IPS DF 6.9 (cell line): ENCODE measurements around the gene KDM5B.
"Not testable (repeated sequence)": the region's sequence is repeated elsewhere in the genome, so short reads cannot be mapped to it uniquely, and the experiment has no call there.

ENCODE experiments used
- DNase-seq: peaks from one replicate; pipeline ENCODE4 v3.0.0-alpha.2; 2013; ENCODE audit warnings: low read depth, low spot score
- H3K27ac ChIP-seq: one replicate; pipeline ENCODE4 v1.5.1; 2013; ENCODE audit warnings: low read length, control low read depth
- H3K27me3 ChIP-seq: 2 replicates; pipeline ENCODE4 v1.6.1; 2013; ENCODE audit warnings: mild to moderate bottlenecking, low read length; ENCODE audit not compliant: control insufficient read depth, insufficient read depth
- H3K36me3 ChIP-seq: 2 replicates; pipeline ENCODE4 v1.6.1; 2013; ENCODE audit warnings: low read length; ENCODE audit not compliant: control insufficient read depth, insufficient read depth
- H3K4me1 ChIP-seq: 2 replicates; pipeline ENCODE4 v1.6.1; 2013; ENCODE audit warnings: low read length; ENCODE audit not compliant: control insufficient read depth, insufficient read depth
- H3K4me3 ChIP-seq: 2 replicates; pipeline ENCODE4 v1.5.1; 2013; ENCODE audit warnings: mild to moderate bottlenecking, low read length
- H3K9me3 ChIP-seq: 2 replicates; pipeline ENCODE4 v1.6.1; 2013; ENCODE audit warnings: low read length, inconsistent platforms; ENCODE audit not compliant: control insufficient read depth, insufficient read depth
- WGBS: extraction: QIAGEN DNeasy Blood & Tissue Kit; methylation state at CpG from one replicate; pipeline ENCODE4 v1.1.7; 2013; ENCODE audit warnings: mixed read lengths, missing lambda C conversion rate; ENCODE audit not compliant: insufficient read length, insufficient coverage; 5-methylcytosine and 5-hydroxymethylcytosine counted together

Gene KDM5B

GRCh38 chr1:202837746-202838262, 29.6 kb upstream of the KDM5B start:
- Histone ChIP-seq H3K4me3 (no peak overlapping the region), H3K36me3 (no peaks in the 10 kb centered on the region), H3K27ac (no peak overlapping the region), H3K4me1 (no peaks in the 10 kb centered on the region; the same call in 1 of the 2 replicates), H3K27me3 (no peaks in the 10 kb centered on the region), H3K9me3 (no peaks in the 10 kb centered on the region)
- no CpG with 5 or more reads among the region's 5 CpGs for WGBS
- no peak for DNase-seq

DNA sequence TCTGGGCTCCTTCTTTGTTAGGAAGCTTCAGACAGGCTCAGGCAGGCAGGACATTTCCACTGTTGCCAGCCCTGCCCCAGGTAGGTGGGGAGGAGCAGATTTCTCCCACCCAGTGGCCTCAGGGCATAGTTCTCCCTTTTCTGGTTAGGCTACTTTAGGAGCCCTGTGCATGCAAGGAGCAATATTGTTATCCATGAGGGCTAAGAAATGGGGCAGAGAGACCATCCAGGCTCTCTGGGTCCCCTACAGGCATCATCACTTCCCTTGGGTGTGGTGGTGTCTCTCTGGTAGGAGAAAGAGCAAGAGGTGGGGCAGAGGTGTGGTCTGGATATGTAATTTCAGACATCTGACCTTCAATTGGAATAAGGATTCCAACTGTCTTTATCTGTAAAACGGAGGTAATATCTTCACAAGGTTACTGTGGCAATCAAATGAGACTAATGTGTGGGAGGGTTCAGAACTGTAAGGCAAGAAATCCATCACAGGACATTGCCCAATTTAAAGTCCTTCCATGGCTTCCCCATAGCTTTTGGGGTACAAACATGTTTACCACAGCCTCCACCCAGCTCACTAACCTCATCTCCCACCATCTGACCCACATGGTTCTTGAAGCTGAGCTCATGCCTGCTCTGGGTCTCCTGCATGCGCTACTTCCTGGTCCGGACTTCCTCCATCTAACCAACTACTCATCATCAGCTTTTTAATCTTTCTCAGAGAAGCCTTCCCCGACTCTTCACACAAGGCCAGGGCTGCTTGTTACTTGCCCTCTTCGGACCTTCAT, 28.6 kb upstream of the KDM5B start:
- no peak for DNase-seq
- H3K27me3 ChIP-seq = no peaks in the 10 kb centered on the region
- no peak overlapping the region for H3K4me3 ChIP-seq
- no peaks in the 10 kb centered on the region for H3K9me3 ChIP-seq
- H3K27ac ChIP-seq = no peak overlapping the region
- no CpG with 5 or more reads among the region's 5 CpGs for WGBS
- no peaks in the 10 kb centered on the region for H3K36me3 ChIP-seq
- H3K4me1 ChIP-seq = no peaks in the 10 kb centered on the region; the same call in 1 of the 2 replicates

DNA sequence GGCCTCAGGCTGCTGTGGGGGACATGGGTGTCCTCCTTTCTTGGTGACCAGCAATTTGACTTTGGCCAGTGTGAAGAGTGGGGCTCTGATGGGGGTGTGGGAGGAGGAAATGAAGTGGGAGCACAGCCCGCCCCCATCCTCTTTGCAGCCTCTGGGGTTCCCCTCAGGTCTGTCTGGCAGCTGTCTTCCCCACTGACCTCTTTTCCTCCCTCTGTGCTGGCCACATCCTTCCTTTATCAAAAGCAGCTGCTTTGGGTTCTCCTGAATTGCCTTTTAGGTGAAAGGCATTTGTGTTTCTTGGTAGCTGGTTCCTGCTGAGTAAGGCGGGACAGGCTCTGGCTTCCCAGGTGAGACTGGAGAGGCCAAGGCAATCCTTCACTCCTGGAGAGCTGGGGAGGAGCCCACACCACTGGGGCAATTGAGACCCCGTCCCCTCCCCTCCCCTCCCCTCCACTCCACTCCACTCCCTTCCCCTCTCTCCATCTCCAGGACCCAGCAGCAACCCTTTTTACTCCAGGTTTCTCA, 27.4 kb upstream of the KDM5B start:
- H3K27ac ChIP-seq = no peak overlapping the region
- no peaks in the 10 kb centered on the region for H3K27me3 ChIP-seq
- no peaks in the 10 kb centered on the region for H3K9me3 ChIP-seq
- WGBS = no CpG with 5 or more reads among the region's 3 CpGs
- H3K36me3 ChIP-seq = no peaks in the 10 kb centered on the region
- no peak overlapping the region for H3K4me3 ChIP-seq
- no peak for DNase-seq
- H3K4me1 ChIP-seq = no peaks in the 10 kb centered on the region; the same call in 1 of the 2 replicates

DNA sequence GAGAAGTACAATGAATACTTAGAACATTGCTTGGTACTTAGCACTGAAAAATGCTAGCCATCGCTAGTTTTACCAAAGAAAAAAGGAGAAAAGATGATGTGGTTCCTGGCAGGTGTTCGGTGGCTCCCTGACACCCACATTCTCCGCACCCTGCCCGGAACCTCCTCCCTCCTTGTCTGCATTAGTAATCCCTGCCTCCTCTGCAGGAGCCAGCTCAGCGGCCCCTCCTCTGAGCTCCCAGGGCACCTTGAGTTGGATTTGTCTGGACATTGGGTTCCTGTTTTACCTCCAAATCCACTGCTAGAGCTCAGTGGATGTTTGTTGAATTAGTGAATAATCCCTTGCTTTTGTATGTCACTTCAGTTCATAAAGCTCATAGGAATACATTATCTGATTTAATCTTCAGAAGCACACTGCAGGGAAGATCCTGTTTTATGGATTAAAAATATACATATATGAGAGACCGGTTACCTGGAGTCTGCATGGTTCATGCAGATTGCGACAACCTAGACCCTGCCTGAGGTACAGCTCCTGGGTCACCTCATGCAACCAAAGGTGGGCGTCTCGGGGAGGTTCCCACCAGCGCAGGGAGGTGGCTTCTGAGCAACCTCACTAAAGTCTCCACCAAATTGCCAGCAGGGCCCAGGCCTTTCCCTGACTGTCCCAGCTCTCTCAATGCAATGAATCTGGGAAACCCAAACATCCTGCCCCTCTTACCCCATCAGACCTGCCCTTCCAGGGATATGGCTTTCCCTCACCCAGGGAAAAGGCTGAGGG, 26.7 kb upstream of the KDM5B start:
- H3K36me3 ChIP-seq = no peaks in the 10 kb centered on the region
- no peak overlapping the region for H3K4me3 ChIP-seq
- H3K4me1 ChIP-seq = no peaks in the 10 kb centered on the region; the same call in 1 of the 2 replicates
- no peak overlapping the region for H3K27ac ChIP-seq
- no peak for DNase-seq
- no peaks in the 10 kb centered on the region for H3K27me3 ChIP-seq
- H3K9me3 ChIP-seq = no peaks in the 10 kb centered on the region
- no CpG with 5 or more reads among the region's 10 CpGs for WGBS

DNA sequence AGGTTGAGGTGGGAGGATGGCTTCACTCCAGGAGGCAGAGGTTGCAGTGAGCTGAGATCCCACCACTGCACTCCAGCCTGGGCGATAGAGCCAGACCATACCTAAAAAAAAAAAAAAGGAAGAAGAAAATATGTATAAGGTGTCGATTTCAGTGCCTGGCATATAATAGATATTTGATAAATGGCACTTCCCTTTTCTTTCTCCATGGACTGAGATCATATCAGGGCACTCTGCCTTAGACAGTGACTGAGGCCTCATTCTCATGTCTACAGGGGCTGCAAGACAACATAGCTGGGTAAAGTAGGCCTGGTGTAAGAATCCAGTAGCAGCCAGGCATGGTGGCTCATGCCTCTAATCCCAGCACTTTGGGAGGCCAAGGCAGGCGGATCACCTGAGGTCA, 23.7 kb upstream of the KDM5B start:
- DNase-seq = no peak
- Histone ChIP-seq H3K36me3 (no peaks in the 10 kb centered on the region), H3K27me3 (no peaks in the 10 kb centered on the region), H3K4me1 (no peaks in the 10 kb centered on the region; the same call in 1 of the 2 replicates), H3K27ac (no peak overlapping the region), H3K9me3 (no peaks in the 10 kb centered on the region), H3K4me3 (no peak overlapping the region)
- WGBS = no CpG with 5 or more reads among the region's 3 CpGs

- DNase-seq, H3K27me3 ChIP-seq, H3K9me3 ChIP-seq, H3K4me3 ChIP-seq, H3K27ac ChIP-seq, H3K36me3 ChIP-seq, H3K4me1 ChIP-seq: not testable (repeated sequence)
- WGBS = no CpG with 5 or more reads among the region's 9 CpGs
Observed at GRCh38 chr1:202829223-202829622, 21.0 kb upstream of the KDM5B start.

DNA sequence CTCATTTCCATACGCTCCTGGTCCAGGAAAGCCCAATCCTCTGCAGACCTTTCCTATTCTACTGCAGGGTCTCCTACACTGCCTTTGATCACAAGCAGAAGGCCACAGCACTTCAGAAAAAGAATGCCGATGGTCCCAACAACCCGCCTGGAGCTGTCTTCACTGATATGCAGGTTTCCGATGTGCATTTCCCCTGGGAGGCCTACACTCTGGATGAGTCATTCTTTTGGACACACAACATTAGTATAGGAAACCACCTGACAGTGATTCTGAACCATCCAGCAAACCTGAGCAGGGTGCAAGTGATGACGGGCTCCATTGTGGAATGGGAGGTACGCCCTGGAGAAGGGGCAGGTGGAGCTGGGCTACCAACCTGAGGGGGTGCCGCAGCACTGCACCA, 17.5 kb upstream of the KDM5B start:
- Histone ChIP-seq H3K36me3 (no peaks in the 10 kb centered on the region), H3K4me3 (no peak overlapping the region), H3K4me1 (no peaks in the 10 kb centered on the region), H3K9me3 (no peaks in the 10 kb centered on the region), H3K27ac (no peak overlapping the region), H3K27me3 (peaks cover 2% of the 10 kb centered on the region; the same call in 1 of the 2 replicates)
- DNase-seq = no peak
- no CpG with 5 or more reads among the region's 7 CpGs for WGBS

- H3K36me3 ChIP-seq = no peaks in the 10 kb centered on the region
- no CpG with 5 or more reads among the region's 2 CpGs for WGBS
- H3K27ac ChIP-seq = no peak overlapping the region
- no peaks in the 10 kb centered on the region for H3K9me3 ChIP-seq
- no peaks in the 10 kb centered on the region for H3K4me1 ChIP-seq
- no peak for DNase-seq
- no peak overlapping the region for H3K4me3 ChIP-seq
- peaks cover 2% of the 10 kb centered on the region; the same call in 1 of the 2 replicates for H3K27me3 ChIP-seq
Observed at GRCh38 chr1:202821467-202821866, 13.2 kb upstream of the KDM5B start.

- no peak overlapping the region for H3K27ac ChIP-seq
- no peak for DNase-seq
- H3K9me3 ChIP-seq = no peaks in the 10 kb centered on the region
- no peaks in the 10 kb centered on the region for H3K4me1 ChIP-seq
- no peaks in the 10 kb centered on the region for H3K27me3 ChIP-seq
- no peak overlapping the region for H3K4me3 ChIP-seq
- WGBS = no CpG with 5 or more reads among the region's 1 CpG
- no peaks in the 10 kb centered on the region for H3K36me3 ChIP-seq
Observed at GRCh38 chr1:202818819-202819218, 10.6 kb upstream of the KDM5B start.

DNA sequence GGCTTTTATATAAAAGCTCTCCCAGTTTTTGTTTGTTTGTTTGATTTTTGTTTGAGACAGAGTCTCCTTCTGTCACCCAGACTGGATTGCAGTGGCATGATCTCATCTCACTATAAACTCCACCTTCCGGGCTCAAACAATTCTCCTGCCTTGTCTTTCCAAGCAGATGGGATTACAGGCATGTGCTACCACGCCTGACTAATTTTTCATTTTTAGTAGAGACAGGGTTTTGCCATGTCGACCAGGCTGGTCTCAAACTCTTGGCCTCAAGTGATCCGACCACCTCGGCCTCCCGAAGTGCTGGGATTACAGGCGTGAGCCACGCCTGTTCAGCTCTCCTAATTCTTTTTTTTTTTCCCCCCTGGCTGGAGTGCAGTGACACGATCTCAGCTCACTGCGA, 6.9 kb upstream of the KDM5B start:
- H3K27me3 ChIP-seq = no peaks in the 10 kb centered on the region
- DNase-seq = no peak
- H3K36me3 ChIP-seq = no peaks in the 10 kb centered on the region
- H3K9me3 ChIP-seq = no peaks in the 10 kb centered on the region
- no CpG with 5 or more reads among the region's 10 CpGs for WGBS
- no peak overlapping the region for H3K4me3 ChIP-seq
- peaks cover 6% of the 10 kb centered on the region; the same call in 1 of the 2 replicates for H3K4me1 ChIP-seq
- no peak overlapping the region for H3K27ac ChIP-seq
